Thoracic aorta (tissue), 2 donors: ENCODE measurements around the gene KLF4. TPM values are rescaled to one million over a fixed set of nuclear protein-coding genes. Genes with fewer than 3 reads are reported as not detected.

ENCODE experiments used
- ATAC-seq: fragments of 150-250 bp; one replicate; pipeline ENCODE4 v1.8.0; 2017; ENCODE audit warnings: low read depth; ENCODE audit not compliant: insufficient number of reproducible peaks, low FRiP score
- DNase-seq: peaks from one replicate; pipeline ENCODE4 v3.0.0-alpha.2; 2020; ENCODE audit warnings: low spot score
- H3K27ac ChIP-seq, 2 donors: fragments of 200-600 bp; sonication (generic); 1 replicate in 1 of 2; 2 replicates in 1 of 2; pipeline ENCODE4 v1.5.1; 2016; ENCODE audit warnings: mild to moderate bottlenecking in 2 of 2, moderate library complexity in 2 of 2
- H3K27me3 ChIP-seq: fragments of 200-600 bp; sonication (generic); replicated peaks from 2 replicates; pipeline ENCODE4 v1.6.0; 2016; ENCODE audit warnings: mild to moderate bottlenecking; ENCODE audit not compliant: insufficient read depth
- H3K36me3 ChIP-seq: fragments of 200-600 bp; sonication (generic); one replicate; pipeline ENCODE4 v1.5.1; 2016
- H3K4me1 ChIP-seq, 2 donors: fragments of 200-600 bp; sonication (generic); 1 replicate in 1 of 2; 2 replicates in 1 of 2; pipeline versions ENCODE4 v1.5.1 to v1.6.0; 2016; ENCODE audit warnings: low read depth in 2 of 2, mild to moderate bottlenecking in 1 of 2; ENCODE audit not compliant: control insufficient read depth in 1 of 2
- H3K4me3 ChIP-seq: fragments of 200-600 bp; sonication (generic); 2 replicates; pipeline ENCODE4 v1.5.1; 2016; ENCODE audit warnings: mild to moderate bottlenecking
- H3K9me3 ChIP-seq: fragments of 200-600 bp; sonication (generic); 2 replicates; pipeline ENCODE4 v1.5.1; 2016
- CTCF ChIP-seq: fragments of 200-600 bp; sonication (generic); IDR thresholded peaks from one replicate; pipeline ENCODE4 v1.5.1; 2019; ENCODE audit warnings: antibody characterized with exemption
- total RNA-seq, 2 donors: library from RNA; depleted of rRNA; stranded (reverse); fragments of >200 nt; gene quantifications; one replicate each; pipeline versions ENCODE4 v1.1.0 to v1.2.3, GENCODE V29; 2016

Gene KLF4
- total RNA-seq, 2 donors from 2014 or later = 70.6 to 213 TPM

- Histone ChIP-seq H3K9me3 (no peaks in the 10 kb centered on the region), H3K4me1 (peaks cover 11 to 34% of the 10 kb centered on the region in 2 donors), H3K4me3 (peak overlapping the region; percentile 96), H3K27ac (peak overlapping the region; percentile 80 to 89), H3K27me3 (no peaks in the 10 kb centered on the region), H3K36me3 (peaks cover 12% of the 10 kb centered on the region)
- TF ChIP-seq CTCF = no peak
- ATAC-seq (no peak), DNase-seq (no peak)
These were observed 360 bp downstream of the KLF4 start for GRCh38 chr9:107489144-107489673.

DNA sequence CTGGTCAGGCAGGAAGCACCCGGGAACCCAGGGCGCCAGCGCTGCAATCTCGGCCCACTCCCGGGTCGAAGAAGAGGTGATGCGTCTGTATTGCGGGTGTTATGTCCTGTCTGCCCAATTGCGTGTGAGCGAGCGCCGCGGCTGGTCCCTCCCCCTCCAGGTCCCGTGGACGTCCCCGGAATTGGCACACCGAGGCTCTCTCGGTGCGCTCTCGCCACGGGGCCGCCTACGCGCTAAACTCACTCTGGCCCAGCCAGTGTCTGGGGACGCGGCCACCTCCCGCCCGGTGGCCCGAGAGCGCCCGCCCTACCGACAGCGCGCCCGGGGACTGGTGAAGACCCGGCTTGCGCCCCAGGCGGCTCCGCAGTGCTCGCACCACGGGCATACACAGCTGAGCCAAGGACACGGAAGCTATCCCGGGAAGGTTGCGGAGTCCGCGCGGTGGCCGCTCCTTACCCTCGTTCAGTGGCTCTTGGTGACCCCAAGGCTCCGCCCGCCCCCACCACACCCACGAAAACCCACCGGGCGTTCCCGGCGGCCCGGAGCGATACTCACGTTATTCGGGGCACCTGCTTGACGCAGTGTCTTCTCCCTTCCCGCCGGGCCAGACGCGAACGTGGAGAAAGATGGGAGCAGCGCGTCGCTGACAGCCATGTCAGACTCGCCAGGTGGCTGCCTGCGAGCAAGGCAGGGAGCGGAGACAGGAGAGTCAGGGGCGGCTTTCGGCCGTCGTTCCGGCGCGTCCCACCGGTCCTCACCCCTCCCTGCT is 1.0 kb downstream of the KLF4 start:
- Histone ChIP-seq H3K27ac (peak overlapping the region; percentile 80 to 89), H3K4me1 (peaks cover 11 to 34% of the 10 kb centered on the region in 2 donors), H3K27me3 (no peaks in the 10 kb centered on the region), H3K9me3 (no peaks in the 10 kb centered on the region), H3K4me3 (peak overlapping the region; percentile 96), H3K36me3 (peaks cover 12% of the 10 kb centered on the region)
- TF ChIP-seq CTCF = no peak
- DNase-seq (peak; percentile 30), ATAC-seq (no peak)

DNA sequence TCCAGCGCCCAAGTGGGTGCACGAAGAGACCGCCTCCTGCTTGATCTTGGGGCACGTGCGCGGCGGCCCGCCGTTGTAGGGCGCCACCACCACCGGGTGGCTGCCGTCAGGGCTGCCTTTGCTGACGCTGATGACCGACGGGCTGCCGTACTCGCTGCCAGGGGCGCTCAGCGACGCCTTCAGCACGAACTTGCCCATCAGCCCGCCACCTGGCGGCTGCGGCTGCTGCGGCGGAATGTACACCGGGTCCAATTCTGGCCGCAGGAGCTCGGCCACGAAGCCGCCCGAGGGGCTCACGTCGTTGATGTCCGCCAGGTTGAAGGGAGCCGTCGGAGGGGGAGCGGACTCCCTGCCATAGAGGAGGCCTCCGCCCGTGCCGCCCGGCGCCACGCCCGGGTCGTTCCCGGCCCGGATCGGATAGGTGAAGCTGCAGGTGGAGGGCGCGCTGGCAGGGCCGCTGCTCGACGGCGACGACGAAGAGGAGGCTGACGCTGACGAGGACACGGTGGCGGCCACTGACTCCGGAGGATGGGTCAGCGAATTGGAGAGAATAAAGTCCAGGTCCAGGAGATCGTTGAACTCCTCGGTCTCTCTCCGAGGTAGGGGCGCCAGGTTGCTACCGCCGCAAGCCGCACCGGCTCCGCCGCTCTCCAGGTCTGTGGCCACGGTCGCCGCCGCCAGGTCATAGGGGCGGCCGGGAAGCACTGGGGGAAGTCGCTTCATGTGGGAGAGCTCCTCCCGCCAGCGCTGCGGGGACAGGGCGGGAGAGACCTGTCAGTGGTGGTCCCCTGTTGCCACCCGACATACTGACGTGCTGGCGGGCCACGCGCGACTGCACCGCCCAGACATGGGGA is 1.8 kb downstream of the KLF4 start:
- no peaks in the 10 kb centered on the region for H3K9me3 ChIP-seq
- ATAC-seq = no peak
- TF ChIP-seq CTCF = peak; percentile 51
- no peaks in the 10 kb centered on the region for H3K27me3 ChIP-seq
- peak overlapping the region; percentile 96 for H3K4me3 ChIP-seq
- peak overlapping the region; percentile 80 to 89 for H3K27ac ChIP-seq
- DNase-seq = no peak
- H3K36me3 ChIP-seq = peaks cover 12% of the 10 kb centered on the region
- H3K4me1 ChIP-seq = peaks cover 11 to 34% of the 10 kb centered on the region in 2 donors

DNA sequence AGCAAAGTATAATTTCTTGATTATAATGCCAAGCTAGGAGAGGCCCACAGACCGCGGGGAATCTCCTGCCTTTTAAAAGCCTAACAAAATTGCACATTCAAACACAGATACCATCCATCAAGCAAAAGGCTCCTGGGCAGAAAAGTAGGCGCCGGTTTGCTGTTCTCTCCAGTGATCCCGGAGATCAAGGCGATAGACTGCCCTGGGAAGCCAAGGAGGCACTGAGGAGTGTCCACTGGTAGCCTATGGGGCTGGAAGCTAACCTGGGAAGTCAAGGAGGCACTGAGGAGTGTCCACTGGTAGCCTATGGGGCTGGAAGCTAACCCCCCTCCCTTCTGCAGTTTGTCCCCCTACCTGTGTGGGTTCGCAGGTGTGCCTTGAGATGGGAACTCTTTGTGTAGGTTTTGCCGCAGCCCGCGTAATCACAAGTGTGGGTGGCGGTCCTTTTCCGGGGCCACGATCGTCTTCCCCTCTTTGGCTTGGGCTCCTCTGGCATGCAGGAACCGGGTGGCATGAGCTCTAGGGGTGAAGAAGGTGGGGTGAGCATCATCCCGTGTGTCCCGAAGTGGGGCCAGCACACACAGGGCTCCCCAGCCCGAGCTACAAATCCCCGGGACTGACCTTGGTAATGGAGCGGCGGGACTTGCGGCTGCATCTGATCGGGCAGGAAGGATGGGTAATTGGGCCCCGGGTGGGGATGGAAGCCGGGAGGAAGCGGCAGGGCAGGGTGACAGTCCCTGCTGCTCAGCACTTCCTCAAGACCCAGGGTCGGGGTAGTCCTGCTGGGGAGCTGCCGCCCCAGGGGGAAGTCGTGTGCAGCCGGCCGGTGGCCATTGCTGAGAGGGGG is 2.7 kb downstream of the KLF4 start:
- Histone ChIP-seq H3K9me3 (no peaks in the 10 kb centered on the region), H3K27me3 (no peaks in the 10 kb centered on the region), H3K4me1 (peaks cover 11 to 34% of the 10 kb centered on the region in 2 donors), H3K27ac (peak overlapping the region; percentile 80 to 89), H3K36me3 (peaks cover 12% of the 10 kb centered on the region), H3K4me3 (peak overlapping the region; percentile 96)
- DNase-seq (no peak), ATAC-seq (no peak)
- no peak for TF ChIP-seq CTCF
